Thoracic aorta (tissue), 2 donors: ENCODE measurements around the gene BBC3. TPM values are rescaled to one million over a fixed set of nuclear protein-coding genes. Genes with fewer than 3 reads are reported as not detected.
"Not testable (repeated sequence)": the region's sequence is repeated elsewhere in the genome, so short reads cannot be mapped to it uniquely, and the experiment has no call there.

Source experiments
- ATAC-seq: fragments of 150-250 bp; one replicate; pipeline ENCODE4 v1.8.0; 2017; ENCODE audit warnings: low read depth; ENCODE audit not compliant: insufficient number of reproducible peaks, low FRiP score
- DNase-seq: peaks from one replicate; pipeline ENCODE4 v3.0.0-alpha.2; 2020; ENCODE audit warnings: low spot score
- H3K27ac ChIP-seq, 2 donors: fragments of 200-600 bp; sonication (generic); 1 replicate in 1 of 2; 2 replicates in 1 of 2; pipeline ENCODE4 v1.5.1; 2016; ENCODE audit warnings: mild to moderate bottlenecking in 2 of 2, moderate library complexity in 2 of 2
- H3K27me3 ChIP-seq: fragments of 200-600 bp; sonication (generic); replicated peaks from 2 replicates; pipeline ENCODE4 v1.6.0; 2016; ENCODE audit warnings: mild to moderate bottlenecking; ENCODE audit not compliant: insufficient read depth
- H3K36me3 ChIP-seq: fragments of 200-600 bp; sonication (generic); one replicate; pipeline ENCODE4 v1.5.1; 2016
- H3K4me1 ChIP-seq, 2 donors: fragments of 200-600 bp; sonication (generic); 1 replicate in 1 of 2; 2 replicates in 1 of 2; pipeline versions ENCODE4 v1.5.1 to v1.6.0; 2016; ENCODE audit warnings: low read depth in 2 of 2, mild to moderate bottlenecking in 1 of 2; ENCODE audit not compliant: control insufficient read depth in 1 of 2
- H3K4me3 ChIP-seq: fragments of 200-600 bp; sonication (generic); 2 replicates; pipeline ENCODE4 v1.5.1; 2016; ENCODE audit warnings: mild to moderate bottlenecking
- H3K9me3 ChIP-seq: fragments of 200-600 bp; sonication (generic); 2 replicates; pipeline ENCODE4 v1.5.1; 2016
- CTCF ChIP-seq: fragments of 200-600 bp; sonication (generic); IDR thresholded peaks from one replicate; pipeline ENCODE4 v1.5.1; 2019; ENCODE audit warnings: antibody characterized with exemption
- total RNA-seq, 2 donors: library from RNA; depleted of rRNA; stranded (reverse); fragments of >200 nt; gene quantifications; one replicate each; pipeline versions ENCODE4 v1.1.0 to v1.2.3, GENCODE V29; 2016

The BBC3 gene
- total RNA-seq, 2 donors from 2014 or later: 6.5 to 21.4 TPM

- Histone ChIP-seq H3K27me3 (no peaks in the 10 kb centered on the region), H3K4me3 (no peak overlapping the region), H3K36me3 (peaks cover under 1% of the 10 kb centered on the region), H3K9me3 (no peaks in the 10 kb centered on the region), H3K27ac (no peak overlapping the region), H3K4me1 (peaks cover 4 to 17% of the 10 kb centered on the region in 2 donors)
- ATAC-seq (no peak), DNase-seq (no peak)
- TF ChIP-seq CTCF: no peak
Measured at GRCh38 chr19:47253467-47253881, 22.5 kb upstream of the BBC3 start.

GRCh38 chr19:47253016-47253415, 22.0 kb upstream of the BBC3 start:
- not testable (repeated sequence) for H3K27ac ChIP-seq, DNase-seq, H3K9me3 ChIP-seq, ATAC-seq, H3K36me3 ChIP-seq, H3K27me3 ChIP-seq, H3K4me3 ChIP-seq
- peaks cover 0 to 12% of the 10 kb centered on the region in 2 donors for H3K4me1 ChIP-seq

GRCh38 chr19:47247308-47247990, 16.4 kb upstream of the BBC3 start:
- TF ChIP-seq CTCF: peak; percentile 95
- no peaks in the 10 kb centered on the region for H3K36me3 ChIP-seq
- H3K9me3 ChIP-seq: no peaks in the 10 kb centered on the region
- peak overlapping the region; percentile 39 for H3K4me3 ChIP-seq
- peak overlapping the region in 1 of 2 donors; percentile 45 for H3K27ac ChIP-seq
- H3K27me3 ChIP-seq: no peaks in the 10 kb centered on the region
- ATAC-seq (no peak), DNase-seq (no peak)
- peaks cover 7 to 17% of the 10 kb centered on the region in 2 donors for H3K4me1 ChIP-seq

GRCh38 chr19:47243776-47244547, 13.0 kb upstream of the BBC3 start:
- DNase-seq: peak; percentile 61

GRCh38 chr19:47243364-47243775, 12.4 kb upstream of the BBC3 start:
- DNase-seq: no peak
- Histone ChIP-seq H3K27me3 (no peaks in the 10 kb centered on the region), H3K4me1 (peaks cover 19 to 38% of the 10 kb centered on the region in 2 donors), H3K27ac (peak overlapping the region; percentile 55 to 82), H3K36me3 (no peaks in the 10 kb centered on the region), H3K9me3 (no peaks in the 10 kb centered on the region), H3K4me3 (peak overlapping the region; percentile 75)
- no peak for TF ChIP-seq CTCF
- no peak for ATAC-seq

More at GRCh38 chr19:47243776-47244547, 13.0 kb upstream of the BBC3 start:
- Histone ChIP-seq H3K4me1 (peaks cover 19 to 38% of the 10 kb centered on the region in 2 donors), H3K27me3 (no peaks in the 10 kb centered on the region), H3K27ac (peak overlapping the region; percentile 55 to 82), H3K4me3 (peak overlapping the region; percentile 75), H3K9me3 (no peaks in the 10 kb centered on the region), H3K36me3 (no peaks in the 10 kb centered on the region)
- peak; percentile 98 for TF ChIP-seq CTCF
- ATAC-seq: peak; percentile 70
